ENCODE results near the gene SLC4A3. TPM values are rescaled to one million over a fixed set of nuclear protein-coding genes. Genes with fewer than 3 reads are reported as not detected.

SLC4A3 gene
- total and polyA plus RNA-seq, 2 donors: 0.47 to 6.9 TPM

GRCh38 chr2:219629976-219630695 is 2.7 kb downstream of the SLC4A3 start:
- peaks cover 9 to 19% of the 10 kb centered on the region in 2 donors for H3K4me1 ChIP-seq (ENCODE audit: control insufficient read depth in 2 of 2, insufficient read depth in 2 of 2, low read length in 2 of 2)
- H3K4me3 ChIP-seq (ENCODE audit: low read length in 2 of 2): no peak overlapping the region
- peaks cover 15 to 65% of the 10 kb centered on the region in 2 donors for H3K27me3 ChIP-seq (ENCODE audit: control insufficient read depth in 2 of 2, insufficient read depth in 1 of 2, low read length in 1 of 2)
- no peaks in the 10 kb centered on the region for H3K36me3 ChIP-seq (ENCODE audit: control insufficient read depth in 2 of 2, insufficient read depth in 2 of 2, low read length in 1 of 2)
- H3K9me3 ChIP-seq (ENCODE audit: control insufficient read depth in 2 of 2, insufficient read depth in 1 of 2, low read length in 1 of 2): peaks cover 0 to 4% of the 10 kb centered on the region in 2 donors
- DNase-seq (ENCODE audit: low read depth in 6 of 9, low spot score in 9 of 9): no peak
- 93% methylated on average over 20 of the region's 20 CpGs for WGBS
- no peak overlapping the region for H3K27ac ChIP-seq (ENCODE audit: low read depth in 1 of 2, low read length in 1 of 2)

GRCh38 chr2:219630770-219631405 is 3.5 kb downstream of the SLC4A3 start:
- Histone ChIP-seq H3K27ac (ENCODE audit: low read depth in 1 of 2, low read length in 1 of 2) (no peak overlapping the region), H3K36me3 (ENCODE audit: control insufficient read depth in 2 of 2, insufficient read depth in 2 of 2, low read length in 1 of 2) (no peaks in the 10 kb centered on the region), H3K27me3 (ENCODE audit: control insufficient read depth in 2 of 2, insufficient read depth in 1 of 2, low read length in 1 of 2) (peaks cover 15 to 65% of the 10 kb centered on the region in 2 donors), H3K9me3 (ENCODE audit: control insufficient read depth in 2 of 2, insufficient read depth in 1 of 2, low read length in 1 of 2) (peaks cover 0 to 4% of the 10 kb centered on the region in 2 donors), H3K4me3 (ENCODE audit: low read length in 2 of 2) (no peak overlapping the region), H3K4me1 (ENCODE audit: control insufficient read depth in 2 of 2, insufficient read depth in 2 of 2, low read length in 2 of 2) (peaks cover 9 to 19% of the 10 kb centered on the region in 2 donors)
- WGBS: 92% methylated on average over 17 of the region's 17 CpGs
- no peak for DNase-seq (ENCODE audit: low read depth in 6 of 9, low spot score in 9 of 9)

- Histone ChIP-seq H3K4me1 (ENCODE audit: control insufficient read depth in 2 of 2, insufficient read depth in 2 of 2, low read length in 2 of 2) (peaks cover 9 to 19% of the 10 kb centered on the region in 2 donors), H3K27ac (ENCODE audit: low read depth in 1 of 2, low read length in 1 of 2) (no peak overlapping the region)
- WGBS: 92% methylated on average over 9 of the region's 9 CpGs
Measured at GRCh38 chr2:219631406-219631891, 4.0 kb downstream of the SLC4A3 start.

GRCh38 chr2:219631904-219632759 is 4.7 kb downstream of the SLC4A3 start:
- peaks cover 6 to 12% of the 10 kb centered on the region in 2 donors for H3K4me1 ChIP-seq (ENCODE audit: control insufficient read depth in 2 of 2, insufficient read depth in 2 of 2, low read length in 2 of 2)
- H3K27me3 ChIP-seq (ENCODE audit: control insufficient read depth in 2 of 2, insufficient read depth in 1 of 2, low read length in 1 of 2): peaks cover 8 to 62% of the 10 kb centered on the region in 2 donors
- no peaks in the 10 kb centered on the region for H3K36me3 ChIP-seq (ENCODE audit: control insufficient read depth in 2 of 2, insufficient read depth in 2 of 2, low read length in 1 of 2)
- peaks cover 0 to 4% of the 10 kb centered on the region in 2 donors for H3K9me3 ChIP-seq (ENCODE audit: control insufficient read depth in 2 of 2, insufficient read depth in 1 of 2, low read length in 1 of 2)
- 90% methylated on average over 34 of the region's 34 CpGs for WGBS
- DNase-seq (ENCODE audit: low read depth in 6 of 9, low spot score in 9 of 9): no peak
- no peak overlapping the region for H3K4me3 ChIP-seq (ENCODE audit: low read length in 2 of 2)
- H3K27ac ChIP-seq (ENCODE audit: low read depth in 1 of 2, low read length in 1 of 2): no peak overlapping the region

More at GRCh38 chr2:219631406-219631891, 4.0 kb downstream of the SLC4A3 start:
- Histone ChIP-seq H3K36me3 (ENCODE audit: control insufficient read depth in 2 of 2, insufficient read depth in 2 of 2, low read length in 1 of 2) (no peaks in the 10 kb centered on the region), H3K27me3 (ENCODE audit: control insufficient read depth in 2 of 2, insufficient read depth in 1 of 2, low read length in 1 of 2) (peaks cover 14 to 65% of the 10 kb centered on the region in 2 donors), H3K4me3 (ENCODE audit: low read length in 2 of 2) (no peak overlapping the region), H3K9me3 (ENCODE audit: control insufficient read depth in 2 of 2, insufficient read depth in 1 of 2, low read length in 1 of 2) (peaks cover 0 to 4% of the 10 kb centered on the region in 2 donors)
- DNase-seq (ENCODE audit: low read depth in 6 of 9, low spot score in 9 of 9): no peak

- H3K9me3 ChIP-seq (ENCODE audit: control insufficient read depth in 2 of 2, insufficient read depth in 1 of 2, low read length in 1 of 2): peaks cover 0 to 4% of the 10 kb centered on the region in 2 donors
- H3K36me3 ChIP-seq (ENCODE audit: control insufficient read depth in 2 of 2, insufficient read depth in 2 of 2, low read length in 1 of 2): no peaks in the 10 kb centered on the region
- peaks cover 6 to 63% of the 10 kb centered on the region in 2 donors for H3K27me3 ChIP-seq (ENCODE audit: control insufficient read depth in 2 of 2, insufficient read depth in 1 of 2, low read length in 1 of 2)
- H3K4me3 ChIP-seq (ENCODE audit: low read length in 2 of 2): no peak overlapping the region
- no peak for DNase-seq (ENCODE audit: low read depth in 6 of 9, low spot score in 9 of 9)
- 97% methylated on average over 8 of the region's 8 CpGs for WGBS
- peaks cover under 1 to 11% of the 10 kb centered on the region in 2 donors for H3K4me1 ChIP-seq (ENCODE audit: control insufficient read depth in 2 of 2, insufficient read depth in 2 of 2, low read length in 2 of 2)
- no peak overlapping the region for H3K27ac ChIP-seq (ENCODE audit: low read depth in 1 of 2, low read length in 1 of 2)
Measured at GRCh38 chr2:219632760-219633105, 5.3 kb downstream of the SLC4A3 start.

GRCh38 chr2:219633276-219634065 is 6.0 kb downstream of the SLC4A3 start:
- Histone ChIP-seq H3K9me3 (ENCODE audit: control insufficient read depth in 2 of 2, insufficient read depth in 1 of 2, low read length in 1 of 2) (no peaks in the 10 kb centered on the region), H3K4me3 (ENCODE audit: low read length in 2 of 2) (no peak overlapping the region), H3K4me1 (ENCODE audit: control insufficient read depth in 2 of 2, insufficient read depth in 2 of 2, low read length in 2 of 2) (peaks cover 0 to 3% of the 10 kb centered on the region in 2 donors), H3K36me3 (ENCODE audit: control insufficient read depth in 2 of 2, insufficient read depth in 2 of 2, low read length in 1 of 2) (no peaks in the 10 kb centered on the region), H3K27me3 (ENCODE audit: control insufficient read depth in 2 of 2, insufficient read depth in 1 of 2, low read length in 1 of 2) (peaks cover 4 to 62% of the 10 kb centered on the region in 2 donors), H3K27ac (ENCODE audit: low read depth in 1 of 2, low read length in 1 of 2) (no peak overlapping the region)
- 96% methylated on average over 22 of the region's 22 CpGs for WGBS
- no peak for DNase-seq (ENCODE audit: low read depth in 6 of 9, low spot score in 9 of 9)

GRCh38 chr2:219634171-219634940 is 6.9 kb downstream of the SLC4A3 start:
- Histone ChIP-seq H3K9me3 (ENCODE audit: control insufficient read depth in 2 of 2, insufficient read depth in 1 of 2, low read length in 1 of 2) (no peaks in the 10 kb centered on the region), H3K4me1 (ENCODE audit: control insufficient read depth in 2 of 2, insufficient read depth in 2 of 2, low read length in 2 of 2) (peaks cover under 1 to 4% of the 10 kb centered on the region in 2 donors), H3K27me3 (ENCODE audit: control insufficient read depth in 2 of 2, insufficient read depth in 1 of 2, low read length in 1 of 2) (peaks cover 0 to 58% of the 10 kb centered on the region in 2 donors), H3K27ac (ENCODE audit: low read depth in 1 of 2, low read length in 1 of 2) (no peak overlapping the region), H3K4me3 (ENCODE audit: low read length in 2 of 2) (no peak overlapping the region), H3K36me3 (ENCODE audit: control insufficient read depth in 2 of 2, insufficient read depth in 2 of 2, low read length in 1 of 2) (no peaks in the 10 kb centered on the region)
- DNase-seq (ENCODE audit: low read depth in 6 of 9, low spot score in 9 of 9): no peak
- WGBS: 94% methylated on average over 15 of the region's 15 CpGs

Measured in thymus (tissue), 11 donors.